BJ (cell line): Measurements from ENCODE around the gene SMARCB1. TPM values are rescaled to one million over a fixed set of nuclear protein-coding genes. Genes with fewer than 3 reads are reported as not detected.
"Not testable (repeated sequence)": the region's sequence is repeated elsewhere in the genome, so short reads cannot be mapped to it uniquely, and the experiment has no call there.

Source experiments
- CTCF ChIA-PET: fragments of 350-600 bp; formaldehyde crosslinking; extraction: SDS; loops from one replicate; lab custom pipeline; 2021; ENCODE audit warnings: antibody characterized with exemption, inconsistent platforms; lab: Yijun Ruan, JAX
- POLR2A ChIA-PET: fragments of 300-600 bp; sonication (Branson Sonifier 250); formaldehyde crosslinking; extraction: SDS; loops from one replicate; lab custom pipeline; 2021; ENCODE audit warnings: antibody characterized with exemption; lab: Charles Lee
- DNase-seq: peaks from one replicate; pipeline ENCODE4 v3.0.0-alpha.2; 2011; ENCODE audit warnings: low read depth
- H3K27me3 ChIP-seq: 2 replicates; pipeline ENCODE4 v1.6.0; 2011; ENCODE audit warnings: low read length; ENCODE audit not compliant: control insufficient read depth, insufficient read depth
- H3K36me3 ChIP-seq: 2 replicates; pipeline ENCODE4 v1.5.1; 2011; ENCODE audit warnings: low read length; ENCODE audit not compliant: control insufficient read depth, insufficient read depth
- H3K4me3 ChIP-seq: 2 replicates; pipeline ENCODE4 v1.5.1; 2011; ENCODE audit warnings: low read depth, mild to moderate bottlenecking, control low read depth, low read length
- CTCF ChIP-seq: IDR thresholded peaks from 2 replicates; pipeline ENCODE4 v1.5.1; 2011; ENCODE audit warnings: low read depth, mild to moderate bottlenecking, control low read depth, inconsistent platforms, low read length, moderate library complexity; ENCODE audit not compliant: insufficient read depth
- polyA plus RNA-seq: library from polyadenylated mRNA; depleted of rRNA; stranded (reverse); fragments of >200 nt; gene quantifications from 2 replicates; pipeline ENCODE4 v1.2.3, GENCODE V29; 2011

SMARCB1 gene
- polyA plus RNA-seq, 1 experiment = 174 TPM

DNA sequence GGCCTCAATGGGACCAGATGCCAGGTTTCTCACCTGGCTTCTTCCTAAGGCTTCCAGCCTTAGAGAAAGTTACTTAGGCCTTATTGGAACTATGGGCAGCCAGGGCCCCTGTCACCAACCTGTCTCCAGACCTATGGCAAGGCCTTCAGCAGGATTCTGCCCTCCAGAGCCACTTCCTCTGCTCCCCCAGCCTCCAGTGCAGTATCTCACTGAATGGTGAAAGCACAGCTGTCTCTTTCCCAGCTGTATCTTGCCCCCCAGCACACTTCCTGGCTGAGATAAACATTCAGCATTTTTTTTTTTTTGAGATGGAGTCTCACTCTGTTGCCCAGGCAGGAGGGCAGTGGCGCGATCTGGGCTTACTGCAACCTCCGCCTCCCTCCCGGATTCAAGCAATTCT, 72.4 kb downstream of the SMARCB1 start:
- POLR2A ChIA-PET = no interaction called here
- Histone ChIP-seq H3K36me3 (no peaks in the 10 kb centered on the region), H3K27me3 (no peaks in the 10 kb centered on the region), H3K4me3 (no peak overlapping the region)
- CTCF ChIA-PET = interaction anchor here (1.0 to 3.3 kb wide), 3 partner anchors 10 to 91 kb away, joined by 4 to 24 read pairs (median 11); partner anchors contain the start of genes CHCHD10 and MIF
- TF ChIP-seq CTCF = no peak
- no peak for DNase-seq

- H3K4me3 ChIP-seq, H3K36me3 ChIP-seq, H3K27me3 ChIP-seq, POLR2A ChIA-PET, DNase-seq: not testable (repeated sequence)
- CTCF ChIA-PET = interaction anchor here (1.0 kb wide), 1 partner anchor 34 kb away, joined by 3 read pairs; the partner anchor contains the start of gene MIF
Observed at GRCh38 chr22:23860187-23860586, 73.4 kb downstream of the SMARCB1 start.

- CTCF ChIA-PET = interaction anchor here (0.6 to 1.7 kb wide), 8 partner anchors 10 to 683 kb away, joined by 3 to 5 read pairs (median 3); partner anchors contain the start of gene MIF
Observed at GRCh38 chr22:23862103-23862502, 75.3 kb downstream of the SMARCB1 start.

GRCh38 chr22:23864499-23865154, 77.9 kb downstream of the SMARCB1 start:
- H3K4me3 ChIP-seq, H3K27me3 ChIP-seq, POLR2A ChIA-PET, H3K36me3 ChIP-seq, DNase-seq: not testable (repeated sequence)
- CTCF ChIA-PET = interaction anchor here (1.5 to 1.9 kb wide), 2 partner anchors 15 to 96 kb away, joined by 3 to 9 read pairs; no protein-coding TSS in a partner anchor

More at GRCh38 chr22:23862103-23862502, 75.3 kb downstream of the SMARCB1 start:
- POLR2A ChIA-PET = no interaction called here
- DNase-seq = no peak
- TF ChIP-seq CTCF = peak; percentile 66
- Histone ChIP-seq H3K27me3 (no peaks in the 10 kb centered on the region), H3K36me3 (peaks cover 3% of the 10 kb centered on the region), H3K4me3 (no peak overlapping the region)

DNA sequence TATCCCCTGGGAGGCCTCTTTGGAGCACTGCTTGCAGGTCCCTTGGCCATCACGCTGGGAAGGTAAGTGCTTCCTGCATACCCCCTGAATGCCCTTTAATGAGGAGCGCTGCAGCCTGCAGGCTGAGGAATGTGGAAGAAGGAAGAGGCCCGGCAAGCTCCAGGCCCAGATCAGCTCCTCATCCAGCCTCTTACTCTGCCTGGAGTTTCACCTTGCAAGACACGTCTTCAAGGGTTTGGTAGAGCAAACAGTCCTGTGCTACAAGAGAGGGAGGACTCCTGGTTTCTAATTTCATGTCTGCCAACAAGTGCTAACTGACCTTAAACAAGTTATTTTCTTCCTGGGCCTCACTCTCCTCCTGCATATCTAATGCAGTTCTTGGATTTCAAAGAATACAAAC, 81.8 kb downstream of the SMARCB1 start:
- ChIA-PET POLR2A (no interaction called here), CTCF (interaction anchor here (1.3 to 2.6 kb wide), 2 partner anchors 11 to 19 kb away, joined by 4 to 6 read pairs; partner anchors contain the start of gene SLC2A11)
- TF ChIP-seq CTCF = no peak
- DNase-seq = no peak
- Histone ChIP-seq H3K27me3 (no peaks in the 10 kb centered on the region), H3K36me3 (peaks cover 8% of the 10 kb centered on the region), H3K4me3 (no peak overlapping the region)

DNA sequence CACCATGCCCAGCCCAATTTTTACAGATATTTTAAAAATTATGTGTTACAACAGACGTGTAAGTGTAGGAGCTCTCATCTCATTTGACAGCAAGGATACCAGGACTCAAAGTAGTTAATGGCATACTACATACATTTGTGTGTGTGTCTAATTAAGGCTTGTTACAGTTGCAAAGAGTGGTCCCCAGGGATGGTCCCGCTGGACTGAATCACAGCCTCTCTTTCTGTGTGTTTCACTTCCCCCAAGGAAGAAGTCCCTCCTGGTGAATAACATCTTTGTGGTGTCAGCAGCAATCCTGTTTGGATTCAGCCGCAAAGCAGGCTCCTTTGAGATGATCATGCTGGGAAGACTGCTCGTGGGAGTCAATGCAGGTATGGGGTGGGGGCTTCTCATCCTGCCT, 88.1 kb downstream of the SMARCB1 start:
- CTCF ChIA-PET = interaction anchor here (0.6 to 1.3 kb wide), 2 partner anchors 20 to 107 kb away, joined by 3 read pairs; partner anchors contain the start of genes CHCHD10 and MIF

More for the DNA sequence above, 88.1 kb downstream of the SMARCB1 start:
- no peak for TF ChIP-seq CTCF
- POLR2A ChIA-PET = no interaction called here
- DNase-seq = no peak
- H3K4me3 ChIP-seq = no peak overlapping the region
- peaks cover 6% of the 10 kb centered on the region for H3K36me3 ChIP-seq
- no peaks in the 10 kb centered on the region for H3K27me3 ChIP-seq
